Ishikawa (cell line): ENCODE results near the gene FXN.

Source experiments
- EP300 ChIP-seq: IDR thresholded peaks from 2 replicates; pipeline ENCODE4 v1.6.1; 2012; ENCODE audit warnings: borderline replicate concordance
- RAD21 ChIP-seq: IDR thresholded peaks from 2 replicates; pipeline ENCODE4 v1.6.1; 2012; ENCODE audit warnings: low read depth
- TAF1 ChIP-seq: IDR thresholded peaks from 2 replicates; pipeline ENCODE4 v1.6.1; 2012; ENCODE audit warnings: low read depth, mild to moderate bottlenecking
- ZBTB7A ChIP-seq: IDR thresholded peaks from 2 replicates; pipeline ENCODE4 v1.6.1; 2012; ENCODE audit warnings: low read depth

- TF ChIP-seq ZBTB7A (no peak), TAF1 (no peak), EP300 (no peak), RAD21 (no peak)
These were observed 54.7 kb downstream of the FXN start for GRCh38 chr9:69090140-69090750.
